AG04450 (cell line): ENCODE results near the gene LRRC51. TPM values are rescaled to one million over a fixed set of nuclear protein-coding genes. Genes with fewer than 3 reads are reported as not detected.

ENCODE experiments used
- CTCF ChIA-PET: fragments of 300-600, 350-600 bp; formaldehyde crosslinking; extraction: SDS; loops from one replicate; lab custom pipeline; 2022; ENCODE audit warnings: antibody characterized with exemption, inconsistent platforms; lab: Charles Lee
- POLR2A ChIA-PET: fragments of 350-600 bp; formaldehyde crosslinking; extraction: SDS; loops from one replicate; lab custom pipeline; 2021; ENCODE audit warnings: antibody characterized with exemption, inconsistent platforms; lab: Yijun Ruan, JAX
- DNase-seq: peaks from one replicate; pipeline ENCODE4 v3.0.0-alpha.2; 2011; ENCODE audit warnings: low read depth, low spot score
- H3K27ac ChIP-seq: one replicate; pipeline ENCODE4 v1.5.1; 2012; ENCODE audit warnings: low read depth, low read length, control low read depth
- H3K27me3 ChIP-seq: one replicate; pipeline ENCODE4 v1.6.0; 2012; ENCODE audit warnings: low read length; ENCODE audit not compliant: control insufficient read depth, insufficient read depth
- H3K4me3 ChIP-seq: 2 replicates; pipeline ENCODE4 v1.5.1; 2011; ENCODE audit warnings: mild to moderate bottlenecking, low read depth, low read length, control low read depth
- H3K9me3 ChIP-seq: 2 replicates; pipeline ENCODE4 v1.5.1; 2012; ENCODE audit warnings: low read length; ENCODE audit not compliant: control insufficient read depth, insufficient read depth
- CTCF ChIP-seq: IDR thresholded peaks from 2 replicates; pipeline ENCODE4 v1.5.1; 2011; ENCODE audit warnings: low read depth, low read length, control low read depth, inconsistent platforms
- polyA plus RNA-seq: library from polyadenylated mRNA; depleted of rRNA; stranded (reverse); fragments of >200 nt; gene quantifications from 2 replicates; pipeline ENCODE4 v1.2.3, GENCODE V29; 2011

LRRC51 gene
- polyA plus RNA-seq, 1 experiment: 8.6 TPM

GRCh38 chr11:72078477-72078876 lies 2.2 kb upstream of the LRRC51 start:
- H3K9me3 ChIP-seq: no peaks in the 10 kb centered on the region; the same call in 1 of the 2 replicates
- peak overlapping the region; percentile 57 for H3K27ac ChIP-seq
- TF ChIP-seq CTCF: no peak
- peak overlapping the region; percentile 73 for H3K4me3 ChIP-seq
- ChIA-PET POLR2A (interaction anchor here (1.3 to 1.4 kb wide), 2 partner anchors 38 to 39 kb away, joined by 4 to 5 read pairs; no protein-coding TSS in a partner anchor), CTCF (interaction anchor here (0.8 to 2.3 kb wide), 4 partner anchors 13 to 352 kb away, joined by 4 to 18 read pairs (median 10); no protein-coding TSS in a partner anchor)
- DNase-seq: no peak
- no peaks in the 10 kb centered on the region for H3K27me3 ChIP-seq

GRCh38 chr11:72079819-72080325 lies 778 bp upstream of the LRRC51 start:
- no peak for TF ChIP-seq CTCF
- H3K4me3 ChIP-seq: peak overlapping the region; percentile 73
- ChIA-PET POLR2A (interaction anchor here (0.9 to 1.0 kb wide), 2 partner anchors 41 to 55 kb away, joined by 5 to 9 read pairs; no protein-coding TSS in a partner anchor), CTCF (interaction anchor here (2.3 kb wide), 1 partner anchor 55 kb away, joined by 18 read pairs; no protein-coding TSS in a partner anchor)
- no peak for DNase-seq
- no peaks in the 10 kb centered on the region; the same call in 1 of the 2 replicates for H3K9me3 ChIP-seq
- peak overlapping the region; percentile 78 for H3K27ac ChIP-seq
- H3K27me3 ChIP-seq: no peaks in the 10 kb centered on the region

- CTCF ChIA-PET: interaction anchor here (2.5 to 7.3 kb wide), 2 partner anchors 9 to 55 kb away, joined by 21 to 75 read pairs; no protein-coding TSS in a partner anchor
Observed at GRCh38 chr11:72081184-72081644, 564 bp downstream of the LRRC51 start.

GRCh38 chr11:72081821-72082453 lies 1.3 kb downstream of the LRRC51 start:
- ChIA-PET CTCF (interaction anchor here (2.5 to 7.3 kb wide), 2 partner anchors 9 to 56 kb away, joined by 21 to 75 read pairs; no protein-coding TSS in a partner anchor), POLR2A (interaction anchor here (1.0 kb wide), 1 partner anchor 31 kb away, joined by 4 read pairs; the partner anchor contains the start of gene ANAPC15)
- Histone ChIP-seq H3K4me3 (no peak overlapping the region), H3K27me3 (no peaks in the 10 kb centered on the region), H3K27ac (no peak overlapping the region), H3K9me3 (no peaks in the 10 kb centered on the region; the same call in 1 of the 2 replicates)
- DNase-seq: no peak
- no peak for TF ChIP-seq CTCF

More at GRCh38 chr11:72081184-72081644, 564 bp downstream of the LRRC51 start:
- DNase-seq: no peak
- Histone ChIP-seq H3K9me3 (no peaks in the 10 kb centered on the region; the same call in 1 of the 2 replicates), H3K4me3 (peak overlapping the region; percentile 70), H3K27me3 (no peaks in the 10 kb centered on the region), H3K27ac (peak overlapping the region; percentile 83)
- no peak for TF ChIP-seq CTCF
- POLR2A ChIA-PET: no interaction called here
